GM19043 (cell line): ENCODE measurements around the gene BAG3.
A peak's percentile ranks its signal among the peaks of the same experiment; 100 is the strongest.

Source experiments
- ATAC-seq: cut with Tn5 transposase; IDR thresholded peaks from one replicate; pipeline ENCODE4 v1.9.1; 2021; ENCODE audit warnings: low read depth; ENCODE audit not compliant: unreplicated experiment

The BAG3 gene

GRCh38 chr10:119665901-119666708 lies 14.9 kb downstream of the BAG3 start:
- ATAC-seq: no peak

GRCh38 chr10:119666709-119667004 lies 15.5 kb downstream of the BAG3 start:
- no peak for ATAC-seq

GRCh38 chr10:119667562-119668328 lies 16.6 kb downstream of the BAG3 start:
- ATAC-seq: no peak

- ATAC-seq: no peak
Measured at GRCh38 chr10:119668461-119668860, 17.3 kb downstream of the BAG3 start.

GRCh38 chr10:119669331-119669730 lies 18.2 kb downstream of the BAG3 start:
- ATAC-seq: no peak

- no peak for ATAC-seq
Measured at GRCh38 chr10:119669975-119670640, 18.9 kb downstream of the BAG3 start.

GRCh38 chr10:119670717-119671116 lies 19.5 kb downstream of the BAG3 start:
- no peak for ATAC-seq

GRCh38 chr10:119671381-119671780 lies 20.2 kb downstream of the BAG3 start:
- ATAC-seq: no peak

GRCh38 chr10:119672291-119672690 lies 21.1 kb downstream of the BAG3 start:
- no peak for ATAC-seq

GRCh38 chr10:119673271-119673670 lies 22.1 kb downstream of the BAG3 start:
- no peak for ATAC-seq

- ATAC-seq: no peak
Measured at GRCh38 chr10:119675483-119676170, 24.4 kb downstream of the BAG3 start.

- ATAC-seq: no peak
Measured at GRCh38 chr10:119677126-119677525, 25.9 kb downstream of the BAG3 start.

GRCh38 chr10:119677904-119678755 lies 26.9 kb downstream of the BAG3 start:
- no peak for ATAC-seq

GRCh38 chr10:119679480-119679829 lies 28.3 kb downstream of the BAG3 start:
- no peak for ATAC-seq

- ATAC-seq: no peak
Measured at GRCh38 chr10:119680050-119680449, 28.9 kb downstream of the BAG3 start.

- no peak for ATAC-seq
Measured at GRCh38 chr10:119680650-119681081, 29.5 kb downstream of the BAG3 start.

- ATAC-seq: peak; percentile 74
Measured at GRCh38 chr10:119686465-119687191, 35.4 kb downstream of the BAG3 start.

- ATAC-seq: no peak
Measured at GRCh38 chr10:119687192-119688032, 36.2 kb downstream of the BAG3 start.
